H9 (cell line): Measurements from ENCODE around the gene DNAJB2. TPM values are rescaled to one million over a fixed set of nuclear protein-coding genes. Genes with fewer than 3 reads are reported as not detected.

ENCODE experiments used
- DNase-seq: peaks from one replicate; pipeline ENCODE4 v3.0.0-alpha.2; 2017
- H2AFZ ChIP-seq: one replicate; pipeline ENCODE4 v1.6.1; 2013; ENCODE audit warnings: mild to moderate bottlenecking, low read length, control low read depth, moderate library complexity
- H2AK5ac ChIP-seq: 2 replicates; pipeline ENCODE4 v1.6.1; 2013; ENCODE audit warnings: low read length, control low read depth, mixed read lengths; ENCODE audit not compliant: insufficient read length
- H2BK120ac ChIP-seq: one replicate; pipeline ENCODE4 v1.6.1; 2013; ENCODE audit warnings: low read depth, mild to moderate bottlenecking, low read length, control low read depth, inconsistent platforms; ENCODE audit not compliant: poor library complexity, severe bottlenecking
- H2BK12ac ChIP-seq: 2 replicates; pipeline ENCODE4 v1.6.1; 2013; ENCODE audit warnings: low read length, control low read depth, mixed read lengths, low read depth; ENCODE audit not compliant: insufficient read length
- H2BK15ac ChIP-seq: 2 replicates; pipeline ENCODE4 v1.6.1; 2013; ENCODE audit warnings: low read depth, low read length, control low read depth
- H2BK20ac ChIP-seq: one replicate; pipeline ENCODE4 v1.6.1; 2013; ENCODE audit warnings: low read depth, mild to moderate bottlenecking, low read length, control low read depth, inconsistent platforms; ENCODE audit not compliant: poor library complexity, severe bottlenecking
- H2BK5ac ChIP-seq: 2 replicates; pipeline ENCODE4 v1.6.1; 2013; ENCODE audit warnings: low read length, control low read depth, mixed read lengths; ENCODE audit not compliant: insufficient read length
- H3K14ac ChIP-seq: 2 replicates; pipeline ENCODE4 v1.6.1; 2013; ENCODE audit warnings: low read length, control low read depth; ENCODE audit not compliant: insufficient read depth
- H3K18ac ChIP-seq: 2 replicates; pipeline ENCODE4 v1.6.1; 2013; ENCODE audit warnings: low read depth, mild to moderate bottlenecking, mixed read lengths, low read length, control low read depth; ENCODE audit not compliant: insufficient read length
- H3K23ac ChIP-seq: 2 replicates; pipeline ENCODE4 v1.6.1; 2013; ENCODE audit warnings: low read length, control low read depth, mixed read lengths, low read depth; ENCODE audit not compliant: insufficient read length
- H3K23me2 ChIP-seq: 2 replicates; pipeline ENCODE4 v1.6.1; 2013; ENCODE audit warnings: low read depth, mild to moderate bottlenecking, mixed read lengths, low read length, control low read depth; ENCODE audit not compliant: insufficient read length, poor library complexity, severe bottlenecking
- H3K27ac ChIP-seq: 2 replicates; pipeline ENCODE4 v1.5.1; 2013; ENCODE audit warnings: low read length, control low read depth, mixed read lengths, low read depth; ENCODE audit not compliant: insufficient read length
- H3K27me3 ChIP-seq: 2 replicates; pipeline ENCODE4 v1.6.1; 2013; ENCODE audit warnings: low read length, control low read depth, inconsistent platforms; ENCODE audit not compliant: insufficient read depth
- H3K4ac ChIP-seq: 2 replicates; pipeline ENCODE4 v1.6.1; 2013; ENCODE audit warnings: low read depth, mild to moderate bottlenecking, control low read depth, inconsistent platforms, low read length, moderate library complexity
- H3K4me1 ChIP-seq: 2 replicates; pipeline ENCODE4 v1.6.1; 2013; ENCODE audit warnings: low read length, control low read depth, inconsistent platforms; ENCODE audit not compliant: insufficient read depth
- H3K4me2 ChIP-seq: 2 replicates; pipeline ENCODE4 v1.6.1; 2013; ENCODE audit warnings: low read length, control low read depth, mixed read lengths; ENCODE audit not compliant: insufficient read length, insufficient read depth
- H3K56ac ChIP-seq: 2 replicates; pipeline ENCODE4 v1.6.1; 2013; ENCODE audit warnings: low read depth, mild to moderate bottlenecking, mixed read lengths, low read length, control low read depth; ENCODE audit not compliant: insufficient read length
- H3K79me1 ChIP-seq: 2 replicates; pipeline ENCODE4 v1.6.1; 2013; ENCODE audit warnings: low read depth, mild to moderate bottlenecking, moderate library complexity, low read length, control low read depth, inconsistent platforms; ENCODE audit not compliant: insufficient read depth, poor library complexity, severe bottlenecking
- H3K79me2 ChIP-seq: 2 replicates; pipeline ENCODE4 v1.6.1; 2013; ENCODE audit warnings: low read length, control low read depth, inconsistent platforms; ENCODE audit not compliant: insufficient read depth
- H3K9ac ChIP-seq: 2 replicates; pipeline ENCODE4 v1.6.1; 2013; ENCODE audit warnings: low read length, control low read depth, mixed read lengths; ENCODE audit not compliant: insufficient read length; ENCODE audit errors: extremely low read depth
- H3K9me3 ChIP-seq: one replicate; pipeline ENCODE4 v1.6.1; 2013; ENCODE audit warnings: low read depth, low read length, inconsistent platforms; ENCODE audit not compliant: control insufficient read depth
- H3T11ph ChIP-seq: one replicate; pipeline ENCODE4 v1.6.1; 2013; ENCODE audit warnings: mild to moderate bottlenecking, low read length, control low read depth, inconsistent platforms
- H4K20me1 ChIP-seq: one replicate; pipeline ENCODE4 v1.6.1; 2013; ENCODE audit not compliant: control insufficient read depth, insufficient read length, insufficient read depth
- H4K5ac ChIP-seq: 2 replicates; pipeline ENCODE4 v1.6.1; 2013; ENCODE audit warnings: low read depth, mild to moderate bottlenecking, mixed read lengths, low read length, control low read depth; ENCODE audit not compliant: insufficient read length
- H4K8ac ChIP-seq: replicated peaks from 2 replicates; pipeline ENCODE4 v1.6.1; 2013; ENCODE audit warnings: low read length, control low read depth, mixed read lengths, low read depth; ENCODE audit not compliant: insufficient read length
- H4K91ac ChIP-seq: 2 replicates; pipeline ENCODE4 v1.6.1; 2013; ENCODE audit warnings: low read depth, mild to moderate bottlenecking, moderate library complexity, mixed read lengths, low read length, control low read depth; ENCODE audit not compliant: insufficient read length
- H3K27ac Mint-ChIP-seq, 3 experiments: 2 replicates in 2 of 3; 3 replicates in 1 of 3; pipeline ENCODE4 v1.8.0; 2020 to 2021; ENCODE audit warnings: mixed read lengths in 3 of 3, mild to moderate bottlenecking in 1 of 3, moderate library complexity in 1 of 3
- H3K27me3 Mint-ChIP-seq: 2 replicates; pipeline ENCODE4 v1.8.0; 2021; ENCODE audit warnings: low read depth, mild to moderate bottlenecking, moderate library complexity, mixed read lengths
- H3K36me3 Mint-ChIP-seq, 3 experiments: 2 replicates in 2 of 3; 3 replicates in 1 of 3; pipeline ENCODE4 v1.8.0; 2020 to 2021; ENCODE audit warnings: low read depth in 3 of 3, mixed read lengths in 3 of 3; ENCODE audit not compliant: insufficient read depth in 1 of 3
- H3K4me1 Mint-ChIP-seq, 2 experiments: 2 replicates each; pipeline ENCODE4 v1.8.0; 2020; ENCODE audit warnings: mixed read lengths in 2 of 2
- H3K4me3 Mint-ChIP-seq, 2 experiments: 2 replicates in 1 of 2; 3 replicates in 1 of 2; pipeline ENCODE4 v1.8.0; 2020 to 2021; ENCODE audit warnings: mild to moderate bottlenecking in 2 of 2, mixed read lengths in 2 of 2, moderate library complexity in 1 of 2
- H3K9me3 Mint-ChIP-seq, 2 experiments: 2 replicates in 1 of 2; 3 replicates in 1 of 2; pipeline ENCODE4 v1.8.0; 2020; ENCODE audit warnings: mild to moderate bottlenecking in 2 of 2, mixed read lengths in 2 of 2, moderate library complexity in 1 of 2
- WGBS: extraction: QIAGEN DNeasy Blood & Tissue Kit; methylation state at CpG from one replicate; pipeline ENCODE4 v1.1.7; 2013; ENCODE audit warnings: missing lambda C conversion rate, low lambda C conversion rate, mixed read lengths; ENCODE audit not compliant: insufficient read length; ENCODE audit errors: extremely low coverage; 5-methylcytosine and 5-hydroxymethylcytosine counted together
- total RNA-seq: library from RNA; stranded (reverse); gene quantifications from 2 replicates; pipeline ENCODE4 v1.2.1, GENCODE V29; 2021
- TF ChIP-seq, protein P1 (sequence below): fragments of 200-600 bp; sonication (generic); conservative IDR thresholded peaks from 3 replicates; pipeline ENCODE4 v1.8.0; 2021; ENCODE audit warnings: antibody characterized with exemption, mild to moderate bottlenecking

The DNAJB2 gene
- total RNA-seq, 1 experiment from 2014 or later = 34.1 TPM

DNA sequence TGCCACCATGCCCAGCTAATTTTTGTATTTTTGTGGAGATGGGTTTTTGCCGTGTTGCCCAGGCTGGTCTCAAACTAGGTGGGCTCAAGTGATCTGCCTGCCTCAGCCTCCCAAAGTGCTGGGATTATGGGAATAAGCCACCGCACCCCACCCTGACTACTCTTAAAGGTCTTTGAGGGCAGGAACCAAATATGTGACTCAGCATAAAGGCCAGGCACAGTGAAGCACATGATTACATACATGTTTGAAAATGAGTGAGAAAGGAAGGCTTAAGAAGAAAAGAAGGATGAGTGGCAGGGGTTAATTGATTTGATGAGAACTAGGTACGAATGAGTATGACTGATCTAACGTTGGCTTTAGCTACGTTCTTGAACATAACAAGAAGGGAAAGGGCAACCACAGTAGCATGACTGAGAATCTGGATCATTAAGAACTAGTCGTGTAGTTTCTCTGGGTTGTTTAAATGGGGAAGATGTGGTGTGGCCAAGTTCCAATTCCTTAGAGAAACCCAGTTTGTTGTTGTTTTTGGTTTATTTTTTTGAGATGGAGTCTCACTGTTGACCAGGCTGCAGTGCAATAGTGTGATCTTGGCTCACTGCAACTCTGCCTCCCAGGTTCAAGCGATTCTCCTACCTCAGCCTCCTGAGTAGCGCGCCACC lies 46.6 kb downstream of the DNAJB2 start:
- H3K9me3 Mint-ChIP-seq = no peaks in the 10 kb centered on the region; a peak in 1 of 5 replicates
- no peak overlapping the region for H2BK20ac ChIP-seq
- H3K4me2 ChIP-seq = no peak overlapping the region
- H3K27ac Mint-ChIP-seq = no peak overlapping the region; a peak in 1 of 7 replicates
- H4K91ac ChIP-seq = no peak overlapping the region
- no peaks in the 10 kb centered on the region for H3K36me3 Mint-ChIP-seq
- H3K79me2 ChIP-seq = peaks cover 1% of the 10 kb centered on the region; the same call in 1 of the 2 replicates
- H3K14ac ChIP-seq = no peak overlapping the region
- no peak overlapping the region for H2BK12ac ChIP-seq
- no peaks in the 10 kb centered on the region for H4K20me1 ChIP-seq
- H3K27ac ChIP-seq = no peak overlapping the region
- no peaks in the 10 kb centered on the region for H3K9me3 ChIP-seq
- TF ChIP-seq, protein P1, sequence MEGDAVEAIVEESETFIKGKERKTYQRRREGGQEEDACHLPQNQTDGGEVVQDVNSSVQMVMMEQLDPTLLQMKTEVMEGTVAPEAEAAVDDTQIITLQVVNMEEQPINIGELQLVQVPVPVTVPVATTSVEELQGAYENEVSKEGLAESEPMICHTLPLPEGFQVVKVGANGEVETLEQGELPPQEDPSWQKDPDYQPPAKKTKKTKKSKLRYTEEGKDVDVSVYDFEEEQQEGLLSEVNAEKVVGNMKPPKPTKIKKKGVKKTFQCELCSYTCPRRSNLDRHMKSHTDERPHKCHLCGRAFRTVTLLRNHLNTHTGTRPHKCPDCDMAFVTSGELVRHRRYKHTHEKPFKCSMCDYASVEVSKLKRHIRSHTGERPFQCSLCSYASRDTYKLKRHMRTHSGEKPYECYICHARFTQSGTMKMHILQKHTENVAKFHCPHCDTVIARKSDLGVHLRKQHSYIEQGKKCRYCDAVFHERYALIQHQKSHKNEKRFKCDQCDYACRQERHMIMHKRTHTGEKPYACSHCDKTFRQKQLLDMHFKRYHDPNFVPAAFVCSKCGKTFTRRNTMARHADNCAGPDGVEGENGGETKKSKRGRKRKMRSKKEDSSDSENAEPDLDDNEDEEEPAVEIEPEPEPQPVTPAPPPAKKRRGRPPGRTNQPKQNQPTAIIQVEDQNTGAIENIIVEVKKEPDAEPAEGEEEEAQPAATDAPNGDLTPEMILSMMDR = no peak
- H3K4me3 Mint-ChIP-seq = no peak overlapping the region
- no peak overlapping the region for H3T11ph ChIP-seq
- no peak overlapping the region for H2BK15ac ChIP-seq
- no peak overlapping the region for H2AK5ac ChIP-seq
- H3K79me1 ChIP-seq = no peaks in the 10 kb centered on the region
- H3K56ac ChIP-seq = no peak overlapping the region
- no peak overlapping the region for H3K4ac ChIP-seq
- H3K4me1 Mint-ChIP-seq = no peaks in the 10 kb centered on the region
- H4K5ac ChIP-seq = no peak overlapping the region
- H3K9ac ChIP-seq = no peak overlapping the region
- no peak overlapping the region for H3K18ac ChIP-seq
- H3K23me2 ChIP-seq = no peaks in the 10 kb centered on the region
- peaks cover 7% of the 10 kb centered on the region; the same call in 1 of the 2 replicates for H3K27me3 ChIP-seq
- peaks cover 88% of the 10 kb centered on the region for H3K27me3 Mint-ChIP-seq
- no peaks in the 10 kb centered on the region for H3K4me1 ChIP-seq
- H4K8ac ChIP-seq = no peak overlapping the region
- no CpG with 5 or more reads among the region's 9 CpGs for WGBS
- H2AFZ ChIP-seq = no peak overlapping the region
- no peak overlapping the region for H2BK120ac ChIP-seq
- H2BK5ac ChIP-seq = no peak overlapping the region
- H3K23ac ChIP-seq = no peak overlapping the region
- DNase-seq = no peak
